GM12873 (cell line): ENCODE results near the gene CDCP2.

Experiments used
- CTCF ChIP-seq: IDR thresholded peaks from 2 replicates; pipeline ENCODE4 v1.5.1; 2012; ENCODE audit warnings: low read depth, mild to moderate bottlenecking, moderate library complexity, low read length, control low read depth; ENCODE audit not compliant: insufficient read depth; ENCODE audit errors: missing control alignments

The CDCP2 gene

GRCh38 chr1:54125386-54126070 lies 27.3 kb downstream of the CDCP2 start:
- no peak for TF ChIP-seq CTCF

- TF ChIP-seq CTCF: no peak
These were observed 27.9 kb downstream of the CDCP2 start for GRCh38 chr1:54124906-54125305.

GRCh38 chr1:54124472-54124871 lies 28.3 kb downstream of the CDCP2 start:
- no peak for TF ChIP-seq CTCF

GRCh38 chr1:54122992-54123391 lies 29.8 kb downstream of the CDCP2 start:
- TF ChIP-seq CTCF: no peak

- no peak for TF ChIP-seq CTCF
These were observed 30.6 kb downstream of the CDCP2 start for GRCh38 chr1:54122135-54122751.

- peak; percentile 70 for TF ChIP-seq CTCF
These were observed 31.2 kb downstream of the CDCP2 start for GRCh38 chr1:54121482-54122134.

DNA sequence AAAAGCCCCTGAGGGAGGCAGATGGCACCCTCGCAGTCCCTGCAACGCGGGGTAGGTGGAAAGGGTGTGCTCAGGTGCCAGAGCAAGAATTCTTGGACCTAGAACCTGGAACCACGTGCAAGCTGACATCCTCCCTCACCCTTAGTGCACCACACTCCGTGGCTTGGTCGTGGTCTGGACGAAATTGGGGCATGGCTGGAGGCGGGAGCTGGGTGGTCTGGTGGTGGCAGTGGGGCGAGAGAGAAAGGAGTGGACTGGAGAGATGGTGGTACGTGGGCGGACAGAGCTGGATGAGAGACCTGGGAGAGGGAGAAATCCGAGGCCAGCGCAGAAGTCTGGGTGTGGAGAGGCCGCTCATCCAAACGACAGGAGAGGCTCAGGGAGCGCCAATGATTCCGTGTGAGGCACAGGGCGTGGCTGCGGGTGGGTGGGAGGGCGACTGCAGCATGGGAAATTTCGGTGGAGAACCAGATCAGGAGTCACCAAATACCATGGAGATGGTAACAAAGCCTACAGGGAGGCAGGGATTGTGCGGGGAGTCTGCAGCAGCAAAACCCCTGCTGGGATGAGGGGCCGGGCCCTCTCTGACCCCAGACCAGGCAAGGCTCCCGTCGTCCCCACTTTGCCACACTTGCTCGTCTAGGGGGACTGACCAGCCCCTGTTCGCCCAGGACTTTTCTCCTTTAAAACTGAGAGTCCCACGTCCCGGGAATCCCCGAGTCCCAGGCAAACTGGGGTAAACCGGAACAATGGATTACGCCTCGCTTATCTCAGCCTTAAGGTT lies 31.9 kb downstream of the CDCP2 start:
- no peak for TF ChIP-seq CTCF
